ENCODE results near the gene VTI1B. TPM values are rescaled to one million over a fixed set of nuclear protein-coding genes. Genes with fewer than 3 reads are reported as not detected.
"Not testable (repeated sequence)": the region's sequence is repeated elsewhere in the genome, so short reads cannot be mapped to it uniquely, and the experiment has no call there.

VTI1B gene
- total RNA-seq, 4 donors from 2014 or later: 82.0 to 178 (median 99.8) TPM

GRCh38 chr14:67602076-67602475 is 72.4 kb downstream of the VTI1B start:
- Histone ChIP-seq H3K4me1 (peaks cover 13 to 29% of the 10 kb centered on the region in 2 donors), H3K9me3 (no peaks in the 10 kb centered on the region), H3K27ac (peak overlapping the region; percentile 90 to 96 (median 95)), H3K36me3 (no peaks in the 10 kb centered on the region), H3K27me3 (no peaks in the 10 kb centered on the region), H3K4me3 (replicated peaks in 1 of 3) (no peak overlapping the region)
- no peak for DNase-seq
- 83 to 88% methylated on average over 7 of the region's 7 CpGs for WGBS, 2 donors
- TF ChIP-seq POLR2A (IDR thresholded peaks at IDR 0.05) (no peak), CTCF (IDR thresholded peaks at IDR 0.05) (no peak)
- intact Hi-C loops (cut with DNase I): no loop called here

GRCh38 chr14:67600562-67600974 is 73.9 kb downstream of the VTI1B start:
- peak overlapping the region; percentile 81 to 96 (median 90) for H3K27ac ChIP-seq
- H3K4me1 ChIP-seq: peaks cover 13 to 30% of the 10 kb centered on the region in 2 donors
- DNase-seq; intact Hi-C loops (cut with DNase I); H3K36me3 ChIP-seq; H3K9me3 ChIP-seq; H3K27me3 ChIP-seq: not testable (repeated sequence)
- 84 to 90% methylated on average over 21 of the region's 21 CpGs for WGBS, 2 donors
- H3K4me3 ChIP-seq (replicated peaks in 1 of 3): peak overlapping the region in 2 of 3 donors; percentile 77 to 85

GRCh38 chr14:67599698-67600561 is 74.5 kb downstream of the VTI1B start, which contains the start of gene PIGH:
Gene PIGH (minus strand): TSS chr14:67600268. CDS start chr14:67600203, 65 bp downstream.
- WGBS, 2 donors: 6 to 8% methylated on average over 43 of the region's 77 CpGs
- peak; percentile 69 to 98 for TF ChIP-seq POLR2A (IDR thresholded peaks at IDR 0.05)
- peak; percentile 24 to 58 (median 44) for TF ChIP-seq CTCF (IDR thresholded peaks at IDR 0.05)
- Histone ChIP-seq H3K36me3 (no peaks in the 10 kb centered on the region), H3K27ac (peak within 1 kb of the TSS; percentile 81 to 96 (median 90)), H3K9me3 (no peaks in the 10 kb centered on the region), H3K4me3 (replicated peaks in 1 of 3) (peak within 1 kb of the TSS; percentile 72 to 85 (median 77)), H3K4me1 (peaks cover 13 to 30% of the 10 kb centered on the region in 2 donors), H3K27me3 (no peaks in the 10 kb centered on the region)
- peak; percentile 84 to 89 for DNase-seq
- intact Hi-C loops (cut with DNase I): no loop called here

Small RNAs within 50 kb of the gene (small RNA-seq; reads per million reads assigned to genes)
- gene AL132640.3: not detected
- not detected for gene RF00019
- not detected for gene RN7SL369P
- gene RNA5SP386: not detected

Other genes with a start within 250 kb of the VTI1B start
- 10 to 100 TPM; 27.3 to 63.5 (median 35.0) TPM for gene TMEM229B, start 185.9 kb downstream of the VTI1B start, total RNA-seq
- gene PLEKHH1, start 141.3 kb downstream of the VTI1B start, total RNA-seq: 100 to 1,000 TPM; 225 to 336 (median 241) TPM
- gene PIGH, start 74.4 kb downstream of the VTI1B start, total RNA-seq: 100 to 1,000 TPM in 1 of 4 donors, 10 to 100 TPM in 3; 43.0 to 103 (median 63.1) TPM
- 100 to 1,000 TPM in 2 of 4 donors, 10 to 100 TPM in 2; 76.1 to 160 (median 95.0) TPM for gene ARG2, start 54.7 kb downstream of the VTI1B start, total RNA-seq
- gene RDH11, start 21.1 kb upstream of the VTI1B start, total RNA-seq: 100 to 1,000 TPM in 3 of 4 donors, 10 to 100 TPM in 1; 72.2 to 158 (median 112) TPM
- 1 to 10 TPM in 1 of 4 donors, under 1 TPM in 2, not detected in 1; 0.22 to 2.9 (median 0.92) TPM for gene RDH12, start 27.3 kb upstream of the VTI1B start, total RNA-seq
- gene ZFYVE26, start 142.0 kb upstream of the VTI1B start, total RNA-seq: 10 to 100 TPM; 21.5 to 49.7 (median 37.1) TPM
- 10 to 100 TPM; 14.0 to 16.4 (median 14.8) TPM for gene RAD51B, start 145.1 kb upstream of the VTI1B start, total RNA-seq